ENCODE measurements around the gene LAMTOR1.

DNA sequence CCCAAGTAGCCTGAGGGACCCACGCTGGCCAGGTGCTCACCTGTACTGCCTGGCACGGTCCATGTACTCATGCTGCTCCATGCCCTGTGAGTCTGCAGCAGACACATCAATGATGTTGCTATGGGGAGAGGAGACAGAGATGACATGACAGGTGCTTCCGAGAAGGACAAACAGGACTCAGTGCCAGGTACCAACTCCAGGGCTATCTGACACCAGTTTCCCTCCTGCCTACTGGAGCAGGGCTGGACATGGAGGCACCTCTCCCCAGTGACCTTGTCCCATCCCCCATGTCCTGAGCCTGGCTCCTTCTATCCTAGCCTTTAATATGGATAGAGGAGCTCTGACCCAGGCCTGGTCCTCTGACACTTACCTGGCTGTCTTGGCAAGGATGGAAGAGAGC is 4.4 kb downstream of the LAMTOR1 start:
- TF ChIP-seq TAF1 (IDR thresholded peaks at IDR 0.05; ENCODE audit: low read depth), result no peak
- TF ChIP-seq RAD21 (IDR thresholded peaks at IDR 0.05; ENCODE audit: low read depth), result no peak
